COLO668 (cell line): Measurements from ENCODE around the gene ANK2.
"Not testable (repeated sequence)": the region's sequence is repeated elsewhere in the genome, so short reads cannot be mapped to it uniquely, and the experiment has no call there.

Source experiments
- DNase-seq: peaks from one replicate; lab custom pipeline; 2025; ENCODE audit not compliant: unreplicated experiment; lab: John Stamatoyannopoulos, UW

Gene ANK2

DNA sequence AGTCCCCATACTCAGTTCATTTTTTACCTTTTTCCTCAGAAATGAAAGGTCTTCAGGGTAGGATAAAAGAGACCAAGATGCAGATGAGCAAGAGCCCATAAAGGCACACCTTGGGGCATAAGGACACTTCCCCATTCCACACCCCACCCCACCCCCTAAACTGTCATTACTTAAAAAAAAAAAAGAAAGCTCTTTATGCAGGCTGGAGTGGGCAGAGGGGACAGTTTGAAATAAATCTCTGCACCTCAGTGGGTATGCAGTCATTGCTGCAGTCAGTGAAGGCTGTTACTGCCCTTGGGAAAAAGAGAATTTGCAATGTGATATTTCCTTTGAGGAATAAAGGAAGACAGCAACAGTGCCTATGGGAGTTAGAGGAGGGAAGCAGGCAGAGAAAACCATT, 137.5 kb downstream of the ANK2 start:
- no peak for DNase-seq

GRCh38 chr4:113187358-113187757, 137.9 kb downstream of the ANK2 start:
- DNase-seq, result no peak

GRCh38 chr4:113189546-113189945, 140.1 kb downstream of the ANK2 start:
- no peak for DNase-seq

- DNase-seq, result no peak
Observed at GRCh38 chr4:113209153-113209552, 159.7 kb downstream of the ANK2 start.

DNA sequence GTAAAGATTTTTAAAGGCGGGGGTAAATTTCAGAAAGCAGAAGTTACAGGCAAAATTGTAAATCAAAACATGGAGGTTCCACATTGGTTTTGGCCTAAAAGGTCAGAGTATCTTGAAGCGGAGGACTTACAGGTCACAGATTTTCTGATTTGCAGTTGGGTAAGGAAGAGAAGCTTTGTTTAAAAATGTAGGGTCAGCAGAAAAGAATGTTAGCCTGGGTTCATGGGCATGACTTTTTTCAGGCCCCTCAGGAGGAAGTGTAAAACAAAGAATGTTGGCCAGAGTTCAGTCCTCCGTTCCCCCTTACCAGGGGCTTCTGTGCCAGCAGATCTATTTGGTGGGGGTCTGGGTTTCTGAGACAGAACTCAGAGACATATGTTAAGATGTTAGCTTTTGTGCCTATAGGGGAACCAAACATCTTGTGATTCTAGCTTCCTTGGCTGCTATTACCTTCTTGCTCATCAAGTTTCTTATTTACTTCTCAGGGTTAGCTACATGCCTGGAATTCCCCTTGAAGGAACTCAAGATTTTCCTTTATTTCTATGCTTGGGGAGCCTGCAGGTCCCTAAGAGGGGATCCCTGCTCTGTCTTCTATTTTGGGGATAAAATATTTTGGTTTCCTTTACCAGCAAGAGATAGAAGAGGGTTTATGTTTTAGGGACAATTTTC, 160.3 kb downstream of the ANK2 start:
- DNase-seq, result no peak

GRCh38 chr4:113212613-113213012, 163.2 kb downstream of the ANK2 start:
- no peak for DNase-seq

DNA sequence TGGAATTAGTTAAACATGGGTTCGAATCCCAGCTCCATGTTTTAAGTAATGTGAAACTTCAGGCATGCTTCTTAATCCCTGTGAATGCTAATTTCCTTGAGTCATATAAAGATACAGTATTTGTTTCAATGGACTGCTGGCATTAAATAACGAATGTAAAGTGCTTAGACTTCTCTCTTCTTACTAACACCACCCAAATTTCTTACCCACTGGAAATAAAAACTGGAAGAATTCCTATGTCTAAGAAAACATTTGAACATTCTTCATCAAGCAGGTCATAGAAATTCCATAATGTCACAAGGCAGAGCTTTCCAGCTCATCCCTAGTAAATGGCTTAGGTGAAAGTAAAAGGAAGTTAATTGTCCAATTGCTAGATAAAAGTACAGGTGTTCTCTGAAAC, 172.5 kb downstream of the ANK2 start:
- no peak for DNase-seq

DNA sequence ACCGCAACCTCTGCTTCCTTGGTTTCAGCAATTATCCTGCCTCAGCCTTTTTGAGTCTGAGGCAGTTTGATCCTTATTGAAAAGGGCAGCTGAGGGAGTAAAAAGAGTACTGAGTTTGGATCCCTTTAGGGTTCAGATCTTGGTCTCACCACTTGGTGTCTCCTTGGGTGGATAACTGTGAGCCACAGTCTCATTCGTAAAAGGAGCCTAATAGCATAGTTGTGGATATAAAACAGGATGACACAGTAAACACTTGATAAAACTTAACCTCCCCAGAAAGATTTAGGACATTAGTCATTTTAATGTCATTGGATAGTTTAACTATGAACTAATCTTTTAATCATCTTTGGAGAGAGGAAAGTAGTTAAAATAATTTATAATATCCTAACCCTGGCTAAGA, 173.0 kb downstream of the ANK2 start:
- DNase-seq, result no peak

- DNase-seq, result no peak
Observed at GRCh38 chr4:113223001-113223400, 173.5 kb downstream of the ANK2 start.

DNA sequence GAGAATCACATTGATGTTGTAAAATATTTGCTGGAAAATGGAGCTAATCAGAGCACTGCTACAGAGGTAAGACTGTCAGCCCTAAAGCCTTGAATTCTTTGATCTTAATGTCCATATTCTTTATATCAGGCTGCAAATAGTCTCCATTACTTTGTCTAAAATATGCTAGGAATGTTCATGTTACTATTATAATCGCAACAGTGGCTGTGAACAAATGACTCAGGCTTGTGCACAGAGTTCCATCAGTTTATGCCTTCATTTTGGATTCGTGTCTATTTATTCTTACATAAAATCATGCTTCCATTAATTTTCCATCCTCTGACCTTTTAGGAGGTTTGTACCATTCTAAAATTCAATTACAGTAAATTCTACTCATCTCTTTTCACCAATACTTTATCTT, 182.7 kb downstream of the ANK2 start:
- no peak for DNase-seq

DNA sequence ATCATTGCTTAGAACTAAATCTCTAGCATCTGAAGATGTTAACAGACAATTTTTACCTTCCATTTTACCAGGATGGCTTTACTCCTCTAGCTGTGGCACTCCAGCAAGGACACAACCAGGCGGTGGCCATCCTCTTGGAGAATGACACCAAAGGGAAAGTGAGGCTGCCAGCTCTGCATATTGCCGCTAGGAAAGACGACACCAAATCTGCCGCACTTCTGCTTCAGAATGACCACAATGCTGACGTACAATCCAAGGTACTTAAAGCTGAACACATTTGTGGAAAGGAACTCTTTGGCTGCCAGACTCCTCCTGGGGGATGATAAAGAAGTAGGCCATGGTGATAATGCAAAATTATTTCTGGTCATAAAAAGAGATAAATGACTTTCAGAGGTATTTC, 187.5 kb downstream of the ANK2 start:
- DNase-seq, result no peak

- no peak for DNase-seq
Observed at GRCh38 chr4:113243312-113243711, 193.9 kb downstream of the ANK2 start.

DNA sequence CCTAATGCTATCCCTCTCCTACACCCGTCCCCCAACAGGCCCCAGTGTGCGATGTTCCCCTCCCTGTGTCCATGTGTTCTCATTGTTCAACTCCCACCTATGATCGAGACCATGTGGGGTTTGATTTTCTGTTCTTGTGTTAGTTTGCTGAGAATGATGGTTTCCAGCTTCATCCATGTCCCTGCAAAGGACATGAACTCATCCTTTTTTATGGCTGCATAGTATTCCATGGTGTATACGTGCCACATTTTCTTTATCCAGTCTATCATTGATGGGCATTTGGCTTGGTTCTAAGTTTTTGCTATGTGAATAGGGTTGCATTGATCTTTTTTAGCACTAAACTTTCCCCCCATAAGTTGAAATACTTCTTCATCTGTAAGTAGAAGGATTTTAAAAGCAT, 195.3 kb downstream of the ANK2 start:
- not testable (repeated sequence) for DNase-seq

- DNase-seq, result peak; percentile 11
Observed at GRCh38 chr4:113248320-113248719, 198.9 kb downstream of the ANK2 start.

DNA sequence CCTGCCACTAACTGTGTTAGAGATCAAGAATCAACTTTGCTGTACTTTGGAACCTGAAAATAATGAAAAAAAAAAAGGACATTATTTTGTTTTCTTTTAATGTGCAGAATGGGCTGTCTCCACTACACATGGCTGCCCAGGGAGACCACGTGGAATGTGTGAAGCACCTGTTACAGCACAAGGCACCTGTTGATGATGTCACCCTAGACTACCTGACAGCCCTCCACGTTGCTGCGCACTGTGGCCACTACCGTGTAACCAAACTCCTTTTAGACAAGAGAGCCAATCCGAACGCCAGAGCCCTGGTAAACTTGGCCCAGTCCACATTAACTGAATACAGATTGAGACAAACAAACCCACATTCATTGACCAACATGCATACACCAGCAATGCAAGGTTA, 206.2 kb downstream of the ANK2 start:
- DNase-seq, result peak; percentile 8

DNA sequence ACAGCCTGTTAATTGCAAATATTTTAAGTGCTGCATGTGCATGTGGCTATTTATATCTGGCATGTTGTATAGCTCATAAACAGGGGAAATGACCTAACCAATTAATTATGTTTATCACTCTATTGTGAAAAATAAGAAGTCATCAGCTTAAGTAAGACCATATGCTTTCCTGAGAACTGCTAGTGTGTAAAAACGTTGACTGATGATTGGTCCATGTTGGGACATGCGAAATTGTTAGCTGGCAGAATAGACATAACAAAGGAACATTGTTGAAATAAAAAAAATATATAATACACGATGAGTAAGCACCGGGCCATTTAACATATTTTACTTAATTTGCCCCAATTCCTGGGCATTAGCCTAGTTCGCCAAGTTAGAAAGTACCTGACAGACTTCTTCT, 207.5 kb downstream of the ANK2 start:
- DNase-seq, result no peak

DNA sequence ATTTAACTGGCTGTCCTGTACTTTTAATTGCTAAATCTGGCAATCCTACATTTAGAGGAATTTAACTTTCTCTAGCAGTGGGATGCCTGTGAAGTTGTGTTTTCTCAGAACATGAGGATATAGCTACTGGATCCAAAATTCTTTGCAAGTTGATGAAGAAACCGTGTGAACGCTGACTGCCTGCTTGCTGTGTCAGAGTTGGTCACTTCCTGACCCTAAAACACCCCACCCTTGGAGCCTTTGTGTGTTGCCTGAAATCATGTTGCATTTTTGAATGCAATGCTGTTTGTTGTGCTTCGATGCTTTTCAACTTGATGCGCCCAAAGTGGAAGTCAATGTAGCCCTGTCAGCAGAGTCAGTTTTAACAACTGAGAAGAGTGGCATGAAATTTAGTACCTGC, 211.2 kb downstream of the ANK2 start:
- no peak for DNase-seq

GRCh38 chr4:113263274-113263673, 213.8 kb downstream of the ANK2 start:
- DNase-seq, result no peak

- DNase-seq, result no peak
Observed at GRCh38 chr4:113270520-113271319, 221.3 kb downstream of the ANK2 start.

DNA sequence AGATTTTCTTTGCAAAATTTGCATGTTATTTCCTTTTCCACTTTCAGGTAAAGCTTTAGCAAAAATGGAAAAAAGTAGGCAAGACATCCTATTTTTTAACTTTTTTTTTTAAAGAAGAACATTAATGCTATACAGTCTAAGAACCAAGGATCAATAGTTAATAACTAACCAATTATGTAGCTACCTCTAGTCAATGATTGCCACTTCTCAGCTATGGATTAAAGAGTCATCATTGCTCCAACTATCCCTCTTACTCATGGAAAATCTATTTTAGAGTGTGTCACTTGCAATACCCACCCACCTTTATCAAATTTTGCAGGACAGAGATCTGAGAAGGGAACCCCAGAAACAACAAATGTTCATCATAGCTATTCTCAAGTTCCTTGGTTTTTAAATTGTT, 223.1 kb downstream of the ANK2 start:
- DNase-seq, result no peak

- DNase-seq, result no peak
Observed at GRCh38 chr4:113273721-113274220, 224.3 kb downstream of the ANK2 start.

- no peak for DNase-seq
Observed at GRCh38 chr4:113276464-113277170, 227.2 kb downstream of the ANK2 start.
